Activated effector memory CD4-positive, alpha-beta T cell treated with Interleukin-2 at 50 U/mL for 16 hours (primary cell): ENCODE results near the gene ENPP6.

ENCODE experiments used
- DNase-seq: peaks from one replicate; pipeline ENCODE4 v3.0.0-alpha.2; 2020

Gene ENPP6

GRCh38 chr4:184217634-184218033 is at the start of gene ENPP6:
TSS of gene ENPP6 (minus strand) at chr4:184217873. CDS start at chr4:184217819, 54 bp downstream.
- no peak for DNase-seq

- DNase-seq = no peak
Measured at GRCh38 chr4:184267206-184267608, 49.5 kb upstream of the ENPP6 start.

GRCh38 chr4:184265546-184266351 is 48.1 kb upstream of the ENPP6 start:
- DNase-seq = no peak

GRCh38 chr4:184263910-184264732 is 46.4 kb upstream of the ENPP6 start:
- DNase-seq = peak; percentile 84

GRCh38 chr4:184263461-184263860 is 45.8 kb upstream of the ENPP6 start:
- DNase-seq = no peak

- DNase-seq = no peak
Measured at GRCh38 chr4:184262901-184263300, 45.2 kb upstream of the ENPP6 start.

- no peak for DNase-seq
Measured at GRCh38 chr4:184261246-184261645, 43.6 kb upstream of the ENPP6 start.

- DNase-seq = no peak
Measured at GRCh38 chr4:184259866-184260265, 42.2 kb upstream of the ENPP6 start.

- DNase-seq = no peak
Measured at GRCh38 chr4:184259081-184259480, 41.4 kb upstream of the ENPP6 start.

- DNase-seq = no peak
Measured at GRCh38 chr4:184255871-184256642, 38.4 kb upstream of the ENPP6 start.

- no peak for DNase-seq
Measured at GRCh38 chr4:184255361-184255760, 37.7 kb upstream of the ENPP6 start.

GRCh38 chr4:184253072-184253420 is 35.4 kb upstream of the ENPP6 start:
- no peak for DNase-seq

- no peak for DNase-seq
Measured at GRCh38 chr4:184252136-184253071, 34.7 kb upstream of the ENPP6 start.

- no peak for DNase-seq
Measured at GRCh38 chr4:184251670-184251980, 34.0 kb upstream of the ENPP6 start.

GRCh38 chr4:184250795-184251669 is 33.4 kb upstream of the ENPP6 start:
- no peak for DNase-seq

- no peak for DNase-seq
Measured at GRCh38 chr4:184248216-184248615, 30.5 kb upstream of the ENPP6 start.

GRCh38 chr4:184247421-184247820 is 29.7 kb upstream of the ENPP6 start:
- DNase-seq = no peak

GRCh38 chr4:184246426-184246825 is 28.8 kb upstream of the ENPP6 start:
- DNase-seq = no peak

GRCh38 chr4:184238072-184238745 is 20.5 kb upstream of the ENPP6 start:
- no peak for DNase-seq

GRCh38 chr4:184237612-184238011 is 19.9 kb upstream of the ENPP6 start:
- no peak for DNase-seq

- no peak for DNase-seq
Measured at GRCh38 chr4:184235526-184235925, 17.9 kb upstream of the ENPP6 start.
